ENCODE results near the gene KRT8. TPM values are rescaled to one million over a fixed set of nuclear protein-coding genes. Genes with fewer than 3 reads are reported as not detected.

KRT8 gene
- total and polyA plus RNA-seq, 5 donors from 2014 or later, result 0.13 to 0.73 TPM; not detected in 3

- Histone ChIP-seq H3K4me1 (ENCODE audit: control insufficient read depth, insufficient read depth, low read length, poor library complexity, severe bottlenecking) (peaks cover 8% of the 10 kb centered on the region), H3K36me3 (ENCODE audit: control insufficient read depth, insufficient read depth, low read length) (no peaks in the 10 kb centered on the region), H3K4me3 (ENCODE audit: low read depth, low read length) (no peak overlapping the region), H3K27ac (ENCODE audit: insufficient read depth, low read length, poor library complexity, severe bottlenecking) (no peak overlapping the region), H3K9me3 (ENCODE audit: control insufficient read depth in 2 of 2, low read length in 2 of 2) (no peaks in the 10 kb centered on the region), H3K27me3 (ENCODE audit: control insufficient read depth, insufficient read depth, low read length) (no peaks in the 10 kb centered on the region)
- Mint-ChIP-seq H3K9me3 (no peaks in the 10 kb centered on the region), H3K4me3 (peak overlapping the region; percentile 90 to 93 (median 90)), H3K36me3 (peaks cover 10% of the 10 kb centered on the region), H3K4me1 (peaks cover 0 to 12% (median 9%) of the 10 kb centered on the region in 4 donors), H3K27me3 (peaks cover 23% of the 10 kb centered on the region), H3K27ac (peak overlapping the region; percentile 14 to 93 (median 74))
- ATAC-seq (ENCODE audit: low read depth in 2 of 2) (no peak), DNase-seq (no peak)
Observed at GRCh38 chr12:52947738-52948423, 43.0 kb upstream of the KRT8 start.

- Mint-ChIP-seq H3K36me3 (peaks cover 9% of the 10 kb centered on the region), H3K27me3 (peaks cover 29% of the 10 kb centered on the region), H3K27ac (no peak overlapping the region), H3K9me3 (no peaks in the 10 kb centered on the region), H3K4me3 (peak overlapping the region in 1 of 4 donors; percentile 8), H3K4me1 (peaks cover 0 to 12% (median 9%) of the 10 kb centered on the region in 4 donors)
- no peak for DNase-seq
- Histone ChIP-seq H3K9me3 (ENCODE audit: control insufficient read depth in 2 of 2, low read length in 2 of 2) (no peaks in the 10 kb centered on the region), H3K4me1 (ENCODE audit: control insufficient read depth, insufficient read depth, low read length, poor library complexity, severe bottlenecking) (peaks cover 8% of the 10 kb centered on the region), H3K27me3 (ENCODE audit: control insufficient read depth, insufficient read depth, low read length) (no peaks in the 10 kb centered on the region), H3K4me3 (ENCODE audit: low read depth, low read length) (no peak overlapping the region), H3K27ac (ENCODE audit: insufficient read depth, low read length, poor library complexity, severe bottlenecking) (no peak overlapping the region), H3K36me3 (ENCODE audit: control insufficient read depth, insufficient read depth, low read length) (no peaks in the 10 kb centered on the region)
- no peak for ATAC-seq (ENCODE audit: low read depth in 2 of 2)
Observed at GRCh38 chr12:52946797-52947547, 42.1 kb upstream of the KRT8 start.

GRCh38 chr12:52946334-52946733, 41.5 kb upstream of the KRT8 start:
- Mint-ChIP-seq H3K4me1 (peaks cover 0 to 12% (median 9%) of the 10 kb centered on the region in 4 donors), H3K27ac (no peak overlapping the region), H3K36me3 (peaks cover 6% of the 10 kb centered on the region), H3K27me3 (peaks cover 32% of the 10 kb centered on the region), H3K9me3 (no peaks in the 10 kb centered on the region), H3K4me3 (peak overlapping the region in 1 of 4 donors; percentile 43)
- no peaks in the 10 kb centered on the region for H3K36me3 ChIP-seq (ENCODE audit: control insufficient read depth, insufficient read depth, low read length)
- H3K9me3 ChIP-seq (ENCODE audit: control insufficient read depth in 2 of 2, low read length in 2 of 2), result no peaks in the 10 kb centered on the region
- H3K27ac ChIP-seq (ENCODE audit: insufficient read depth, low read length, poor library complexity, severe bottlenecking), result no peak overlapping the region
- DNase-seq (no peak), ATAC-seq (ENCODE audit: low read depth in 2 of 2) (no peak)
- no peaks in the 10 kb centered on the region for H3K27me3 ChIP-seq (ENCODE audit: control insufficient read depth, insufficient read depth, low read length)
- H3K4me3 ChIP-seq (ENCODE audit: low read depth, low read length), result no peak overlapping the region
- peaks cover 8% of the 10 kb centered on the region for H3K4me1 ChIP-seq (ENCODE audit: control insufficient read depth, insufficient read depth, low read length, poor library complexity, severe bottlenecking)

GRCh38 chr12:52945389-52946232, 40.7 kb upstream of the KRT8 start:
- no peak overlapping the region for H3K4me3 ChIP-seq (ENCODE audit: low read depth, low read length)
- DNase-seq (no peak), ATAC-seq (ENCODE audit: low read depth in 2 of 2) (no peak)
- Mint-ChIP-seq H3K27me3 (peaks cover 37% of the 10 kb centered on the region), H3K4me3 (peak overlapping the region in 1 of 4 donors; percentile 43), H3K36me3 (no peaks in the 10 kb centered on the region), H3K9me3 (no peaks in the 10 kb centered on the region), H3K4me1 (peaks cover 0 to 10% (median 9%) of the 10 kb centered on the region in 4 donors), H3K27ac (peak overlapping the region in 2 of 3 donors; percentile 9 to 65)
- H3K27me3 ChIP-seq (ENCODE audit: control insufficient read depth, insufficient read depth, low read length), result no peaks in the 10 kb centered on the region
- H3K36me3 ChIP-seq (ENCODE audit: control insufficient read depth, insufficient read depth, low read length), result no peaks in the 10 kb centered on the region
- H3K9me3 ChIP-seq (ENCODE audit: control insufficient read depth in 2 of 2, low read length in 2 of 2), result no peaks in the 10 kb centered on the region
- H3K27ac ChIP-seq (ENCODE audit: insufficient read depth, low read length, poor library complexity, severe bottlenecking), result no peak overlapping the region
- H3K4me1 ChIP-seq (ENCODE audit: control insufficient read depth, insufficient read depth, low read length, poor library complexity, severe bottlenecking), result peaks cover 8% of the 10 kb centered on the region

DNA sequence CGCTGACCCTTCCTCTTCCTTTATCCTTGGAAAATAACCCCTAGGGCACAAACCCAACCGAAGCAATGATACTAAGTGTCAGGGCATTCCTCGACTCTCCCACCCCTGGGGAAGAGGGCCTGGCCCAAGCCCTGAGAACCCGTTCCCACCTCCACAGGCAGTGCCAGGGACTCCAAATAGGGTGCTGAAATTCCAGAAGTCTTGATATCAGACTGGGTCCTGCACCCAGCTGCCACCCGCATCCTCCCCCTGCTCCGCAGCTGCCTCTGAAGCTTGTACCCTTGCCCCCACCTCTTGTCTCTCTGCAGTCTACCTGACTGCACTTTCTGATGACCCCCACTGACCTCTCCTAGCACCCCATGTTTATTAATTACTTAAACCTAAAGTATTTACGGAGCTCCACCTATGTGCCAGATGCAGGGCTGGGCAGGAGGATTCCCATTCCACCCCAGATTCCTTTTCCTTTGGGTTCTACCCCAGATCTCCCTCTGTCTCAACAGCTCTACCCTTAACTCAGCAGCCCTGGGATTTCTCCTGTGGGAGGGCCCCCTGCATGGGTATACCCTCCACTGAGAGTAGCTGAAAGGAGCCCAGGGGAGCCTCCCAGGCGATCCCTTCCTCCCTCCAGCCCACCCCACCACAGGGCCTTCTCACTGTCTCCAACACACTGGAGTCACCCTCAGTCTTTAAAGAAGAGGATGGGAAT, 40.0 kb upstream of the KRT8 start:
- H3K27me3 ChIP-seq (ENCODE audit: control insufficient read depth, insufficient read depth, low read length), result no peaks in the 10 kb centered on the region
- Mint-ChIP-seq H3K27me3 (peaks cover 40% of the 10 kb centered on the region), H3K9me3 (no peaks in the 10 kb centered on the region), H3K4me1 (peaks cover 0 to 9% (median 7%) of the 10 kb centered on the region in 4 donors), H3K4me3 (no peak overlapping the region), H3K27ac (peak overlapping the region in 1 of 3 donors; percentile 65), H3K36me3 (no peaks in the 10 kb centered on the region)
- H3K9me3 ChIP-seq (ENCODE audit: control insufficient read depth in 2 of 2, low read length in 2 of 2), result no peaks in the 10 kb centered on the region
- DNase-seq (no peak), ATAC-seq (ENCODE audit: low read depth in 2 of 2) (no peak)
- no peak overlapping the region for H3K27ac ChIP-seq (ENCODE audit: insufficient read depth, low read length, poor library complexity, severe bottlenecking)
- no peaks in the 10 kb centered on the region for H3K36me3 ChIP-seq (ENCODE audit: control insufficient read depth, insufficient read depth, low read length)
- no peak overlapping the region for H3K4me3 ChIP-seq (ENCODE audit: low read depth, low read length)
- H3K4me1 ChIP-seq (ENCODE audit: control insufficient read depth, insufficient read depth, low read length, poor library complexity, severe bottlenecking), result peaks cover 8% of the 10 kb centered on the region

DNA sequence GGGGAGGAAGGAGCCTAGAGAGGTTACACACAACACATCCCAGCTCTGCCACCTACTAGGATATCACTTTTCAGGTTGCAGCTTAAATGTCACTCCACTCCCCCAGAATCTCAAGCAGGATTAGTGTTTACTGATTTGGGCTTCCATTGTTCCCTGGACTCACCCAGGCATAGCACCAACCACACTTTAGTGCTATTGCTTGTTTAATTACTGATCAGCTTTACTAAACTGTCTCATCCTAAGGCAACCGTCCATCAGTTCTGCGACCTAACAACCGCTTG, 38.0 kb upstream of the KRT8 start:
- Histone ChIP-seq H3K4me3 (ENCODE audit: low read depth, low read length) (no peak overlapping the region), H3K9me3 (ENCODE audit: control insufficient read depth in 2 of 2, low read length in 2 of 2) (no peaks in the 10 kb centered on the region), H3K4me1 (ENCODE audit: control insufficient read depth, insufficient read depth, low read length, poor library complexity, severe bottlenecking) (no peaks in the 10 kb centered on the region), H3K27me3 (ENCODE audit: control insufficient read depth, insufficient read depth, low read length) (no peaks in the 10 kb centered on the region), H3K27ac (ENCODE audit: insufficient read depth, low read length, poor library complexity, severe bottlenecking) (no peak overlapping the region), H3K36me3 (ENCODE audit: control insufficient read depth, insufficient read depth, low read length) (no peaks in the 10 kb centered on the region)
- Mint-ChIP-seq H3K9me3 (no peaks in the 10 kb centered on the region), H3K36me3 (no peaks in the 10 kb centered on the region), H3K27ac (no peak overlapping the region), H3K4me3 (no peak overlapping the region), H3K27me3 (peaks cover 34% of the 10 kb centered on the region), H3K4me1 (peaks cover 0 to under 1% (median 0%) of the 10 kb centered on the region in 4 donors)
- ATAC-seq (ENCODE audit: low read depth in 2 of 2) (no peak), DNase-seq (no peak)

DNA sequence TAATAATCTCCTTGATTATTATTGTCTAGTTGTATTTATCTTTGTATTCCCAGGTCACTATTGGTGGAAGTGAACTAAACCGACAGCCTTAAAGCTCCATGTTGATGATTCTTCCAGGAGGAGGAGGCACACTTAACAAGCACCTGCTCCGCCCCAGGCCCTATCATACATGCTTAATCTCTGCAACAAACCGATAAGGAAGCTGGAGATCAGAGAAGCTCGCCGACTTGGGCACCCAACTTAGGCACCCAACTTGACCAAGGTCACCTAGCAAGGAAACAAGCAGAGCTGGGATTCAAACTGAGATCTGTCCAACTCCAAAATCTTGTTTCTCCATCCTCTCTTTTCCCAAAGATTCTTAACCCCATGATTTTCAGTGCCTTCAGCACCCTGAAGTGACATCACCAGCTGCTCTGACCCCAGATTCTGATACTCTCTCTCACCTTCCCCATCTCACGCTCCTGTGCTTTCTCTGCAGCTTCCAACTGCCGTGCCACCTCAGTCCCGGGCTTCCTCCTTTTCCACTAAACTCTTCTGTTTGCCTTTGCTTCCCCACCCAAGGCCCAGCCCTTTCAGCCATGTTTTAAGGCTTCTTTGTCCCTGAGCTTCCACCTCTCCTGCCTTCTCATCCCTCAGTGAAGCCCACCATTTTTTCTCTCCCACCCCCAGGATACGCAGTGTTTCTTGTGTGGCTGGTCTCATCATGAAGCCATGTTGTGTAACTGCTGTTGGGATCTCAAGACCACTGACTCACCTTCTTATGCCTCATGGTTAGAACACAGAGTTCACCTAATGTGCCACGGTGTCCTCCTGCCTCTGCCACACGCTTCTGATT, 37.4 kb upstream of the KRT8 start:
- ATAC-seq (ENCODE audit: low read depth in 2 of 2), result no peak
- H3K27me3 ChIP-seq (ENCODE audit: control insufficient read depth, insufficient read depth, low read length), result no peaks in the 10 kb centered on the region
- H3K27ac ChIP-seq (ENCODE audit: insufficient read depth, low read length, poor library complexity, severe bottlenecking), result no peak overlapping the region
- Mint-ChIP-seq H3K27ac (no peak overlapping the region), H3K4me1 (no peaks in the 10 kb centered on the region), H3K36me3 (no peaks in the 10 kb centered on the region), H3K9me3 (no peaks in the 10 kb centered on the region), H3K4me3 (no peak overlapping the region), H3K27me3 (peaks cover 30% of the 10 kb centered on the region)
- no peak for DNase-seq
- no peak overlapping the region for H3K4me3 ChIP-seq (ENCODE audit: low read depth, low read length)
- no peaks in the 10 kb centered on the region for H3K36me3 ChIP-seq (ENCODE audit: control insufficient read depth, insufficient read depth, low read length)
- no peaks in the 10 kb centered on the region for H3K9me3 ChIP-seq (ENCODE audit: control insufficient read depth in 2 of 2, low read length in 2 of 2)
- no peaks in the 10 kb centered on the region for H3K4me1 ChIP-seq (ENCODE audit: control insufficient read depth, insufficient read depth, low read length, poor library complexity, severe bottlenecking)

All from CD4-positive, CD25-positive, alpha-beta regulatory T cell (primary cell).